Measurements from ENCODE around the gene NFKB2.
A peak's percentile ranks its signal among the peaks of the same experiment; 100 is the strongest.

Gene NFKB2

DNA sequence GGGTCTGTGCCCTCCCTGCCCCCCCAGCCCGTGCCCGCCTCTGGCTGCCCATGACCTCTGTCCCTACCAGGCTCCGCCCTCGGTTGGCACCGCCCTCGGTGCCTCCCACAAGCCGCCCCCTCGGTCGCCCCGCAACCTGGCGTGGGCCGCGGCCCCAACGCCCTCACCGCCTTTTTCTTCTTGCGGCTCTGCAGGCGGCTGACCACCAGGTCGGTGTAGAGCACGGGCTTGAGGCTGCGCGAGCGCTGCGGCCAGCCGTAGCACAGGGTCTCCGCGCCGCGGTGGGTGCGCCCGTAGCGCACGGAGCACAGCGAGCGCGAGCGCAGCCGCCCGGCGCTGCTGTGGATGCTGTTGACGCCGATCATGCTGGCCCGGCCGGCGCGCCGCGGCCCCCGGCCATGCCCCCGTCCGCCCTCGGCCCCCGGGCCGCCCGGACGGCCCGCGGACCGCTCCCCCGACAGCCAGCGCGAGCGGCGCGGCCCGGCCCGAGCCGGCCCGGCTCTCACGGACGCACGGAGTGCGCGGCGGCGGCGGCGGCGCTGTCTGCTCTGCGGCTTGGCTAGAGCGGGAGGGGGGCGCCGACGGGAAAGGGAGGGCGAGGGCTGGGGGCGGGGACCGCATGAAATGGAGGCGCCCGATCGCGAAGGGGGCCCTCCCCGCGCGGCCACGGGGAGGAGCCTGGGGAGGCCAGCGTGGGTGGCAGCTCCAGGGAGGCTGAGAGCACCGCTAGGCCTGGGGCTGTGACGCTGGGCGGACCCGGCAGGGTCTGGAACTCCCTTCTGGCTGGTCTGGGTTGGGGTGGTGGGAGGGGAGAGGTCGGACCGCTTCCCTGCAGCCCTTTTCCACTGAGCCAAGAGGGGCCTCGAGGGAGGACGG, 13.5 kb downstream of the NFKB2 start:
- peak; percentile 66 for DNase-seq (ENCODE audit: low read depth)

- DNase-seq (ENCODE audit: low read depth), result no peak
Observed at GRCh38 chr10:102409604-102410428, 14.3 kb downstream of the NFKB2 start.

DNA sequence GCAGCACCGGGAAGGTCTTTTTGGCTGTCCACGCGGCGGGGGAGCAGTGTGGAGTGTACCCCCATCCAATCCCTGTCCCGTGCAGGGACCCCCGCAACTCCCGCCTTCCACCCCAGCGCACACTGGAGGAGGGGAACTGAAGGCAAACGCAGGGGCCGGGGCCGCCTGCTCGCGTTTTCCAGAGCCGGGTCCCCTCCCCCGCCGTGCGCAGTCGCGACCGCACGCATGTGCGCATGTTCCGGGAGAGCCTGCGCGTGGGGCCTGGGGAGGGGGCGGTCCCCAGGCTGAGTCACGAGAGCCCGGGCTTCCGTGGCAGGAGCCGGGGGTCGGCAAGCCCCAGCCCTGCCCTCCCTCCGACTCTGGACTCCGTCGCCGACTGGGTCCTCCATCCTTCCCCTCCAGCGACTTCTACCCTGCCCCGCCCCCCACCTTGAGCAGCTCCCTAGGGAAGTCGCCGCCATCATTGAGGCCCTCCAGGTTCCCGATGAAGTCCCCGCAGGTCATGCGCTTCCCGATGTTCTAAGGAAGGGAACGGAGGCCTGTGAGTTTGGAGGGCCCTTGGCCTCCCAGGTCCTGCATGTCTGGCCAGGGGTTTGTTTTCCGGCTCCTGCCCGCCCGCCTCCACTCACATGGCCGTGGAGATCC, 15.0 kb downstream of the NFKB2 start:
- DNase-seq (ENCODE audit: low read depth), result peak; percentile 42

DNA sequence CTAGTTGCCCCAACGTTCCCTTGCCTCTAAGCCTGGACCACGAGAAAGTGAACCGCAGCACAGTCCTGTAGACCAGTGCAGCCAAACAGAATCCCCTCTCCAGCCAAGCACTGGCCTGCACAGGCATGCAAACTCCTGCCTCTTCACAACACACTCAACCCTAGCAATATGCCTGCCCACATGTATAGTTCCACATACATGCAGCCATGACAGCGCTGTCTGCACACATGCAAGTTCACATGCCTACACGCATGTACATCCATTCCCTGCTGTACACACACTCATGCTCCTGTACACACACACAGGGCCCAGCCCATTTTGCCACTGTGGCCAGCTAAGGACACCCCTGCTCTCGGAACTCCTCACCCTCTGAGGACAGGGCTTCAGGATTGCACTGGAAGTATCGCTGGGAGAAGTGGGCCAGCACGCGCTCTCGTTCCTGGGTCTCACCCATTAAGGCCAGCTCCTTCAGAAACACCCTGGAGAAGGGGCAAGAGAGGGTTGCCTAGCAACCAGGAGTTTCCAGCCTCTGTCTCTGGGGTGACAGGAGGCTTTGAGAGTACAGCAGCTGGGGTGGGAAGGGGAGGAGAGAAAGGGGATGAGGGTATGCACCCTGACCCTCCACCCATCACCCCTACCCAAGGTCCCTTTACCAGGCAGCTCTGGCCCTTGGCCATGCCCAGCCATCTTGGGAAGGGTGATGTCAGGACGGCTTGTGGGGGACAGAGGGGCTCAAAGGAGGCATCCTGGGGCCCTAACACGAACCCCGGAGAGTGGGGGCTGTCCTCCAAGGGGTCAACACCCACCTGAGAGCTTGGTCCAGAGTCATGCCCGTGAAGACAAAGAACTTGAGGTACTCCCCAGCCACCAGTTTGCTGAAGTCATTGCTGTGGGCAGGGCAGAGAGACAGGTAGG, 16.1 kb downstream of the NFKB2 start:
- DNase-seq (ENCODE audit: low read depth), result no peak

DNA sequence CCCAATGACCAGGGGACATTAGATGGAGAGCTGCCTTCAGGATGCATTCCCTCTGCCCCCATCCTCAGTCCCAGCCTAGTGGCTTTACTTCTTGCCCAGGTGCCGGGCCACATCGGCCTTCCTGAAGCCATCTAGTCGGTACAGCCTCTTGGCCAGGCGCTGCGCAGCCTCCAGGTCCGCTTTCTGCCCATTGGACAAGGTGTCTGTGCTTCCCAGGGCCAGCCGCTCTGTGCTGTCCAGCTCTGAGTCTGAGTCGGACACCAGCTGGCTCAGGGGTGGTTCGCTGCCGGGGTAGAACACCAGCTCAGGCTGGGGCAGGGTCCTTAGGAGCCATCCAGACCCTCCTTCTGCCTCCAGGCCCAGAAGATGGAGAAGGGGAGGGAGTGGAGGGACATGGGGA, 16.8 kb downstream of the NFKB2 start:
- DNase-seq (ENCODE audit: low read depth), result no peak

DNA sequence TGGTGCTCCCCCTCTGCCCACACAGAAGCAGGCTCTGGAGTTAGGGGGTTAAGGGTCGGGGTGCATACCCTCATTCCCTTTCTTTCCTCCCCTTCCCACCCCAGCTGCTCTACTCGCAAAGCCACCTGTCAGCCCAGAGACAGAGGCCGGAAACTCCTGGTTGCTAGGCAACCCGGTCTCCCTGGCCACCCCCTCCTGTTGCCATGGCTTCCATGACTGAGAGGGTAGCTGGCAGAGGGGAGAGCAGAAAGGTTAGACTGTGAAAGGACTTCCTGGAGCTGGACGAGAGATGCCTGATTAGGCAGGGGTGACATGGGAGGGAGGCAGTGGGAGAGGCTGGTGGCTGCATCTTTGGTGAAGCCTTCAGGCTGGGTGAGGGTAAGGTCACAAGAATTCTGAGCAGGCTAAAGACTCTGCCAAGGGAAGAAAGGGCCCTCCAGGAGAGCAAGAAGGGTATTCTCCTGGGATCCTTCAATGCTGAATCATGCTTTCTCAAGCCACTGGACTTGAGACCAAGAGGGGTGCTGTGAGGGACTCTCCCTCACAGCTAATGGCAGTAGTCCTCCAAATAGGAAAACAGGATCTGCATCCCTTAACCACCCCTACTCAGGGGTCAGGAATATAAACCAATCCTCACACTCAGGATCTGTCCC, 17.7 kb downstream of the NFKB2 start:
- DNase-seq (ENCODE audit: low read depth), result no peak

- DNase-seq (ENCODE audit: low read depth), result no peak
Observed at GRCh38 chr10:102413806-102414561, 18.5 kb downstream of the NFKB2 start.

- no peak for DNase-seq (ENCODE audit: low read depth)
Observed at GRCh38 chr10:102414749-102415148, 19.2 kb downstream of the NFKB2 start.

DNA sequence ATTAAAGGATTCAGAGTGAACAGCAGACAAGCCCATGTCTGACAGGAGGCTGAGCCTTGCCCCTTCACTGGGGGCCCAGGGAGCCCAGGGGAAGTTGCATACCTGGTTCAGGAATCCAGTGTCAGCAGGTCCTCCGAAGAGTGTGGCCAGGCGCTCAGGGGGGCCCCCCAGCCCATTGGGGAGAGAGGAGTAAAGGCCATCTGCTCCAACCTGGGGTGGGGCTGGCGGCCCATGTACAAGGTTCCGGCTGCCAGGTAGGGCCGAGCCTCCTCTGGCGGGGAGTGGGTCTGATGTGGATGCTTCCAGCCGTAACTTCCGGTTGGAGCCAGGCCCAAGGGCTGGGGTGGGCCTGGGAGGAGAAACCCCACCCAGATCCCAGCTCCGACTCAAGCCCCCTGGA, 20.8 kb downstream of the NFKB2 start:
- no peak for DNase-seq (ENCODE audit: low read depth)

DNA sequence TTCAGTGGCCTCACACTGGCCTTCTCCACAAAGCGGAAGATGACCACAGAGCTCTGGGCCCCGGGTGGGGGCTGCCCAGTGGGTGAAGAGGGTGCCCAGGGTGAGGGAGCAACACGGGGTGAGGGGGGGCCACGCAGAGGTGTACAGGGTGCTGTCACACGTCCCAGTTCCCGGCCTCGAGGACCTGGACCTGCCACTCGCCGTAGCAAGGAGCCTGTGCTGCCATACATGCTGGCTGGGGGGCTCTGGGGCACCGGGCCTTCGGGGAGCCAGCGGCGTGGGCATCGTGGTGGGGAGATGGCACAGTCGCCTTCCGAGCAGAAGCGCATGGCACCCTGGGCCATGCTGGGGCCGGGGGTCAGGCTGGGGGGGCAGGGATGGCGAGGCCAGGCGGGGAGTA, 21.2 kb downstream of the NFKB2 start:
- no peak for DNase-seq (ENCODE audit: low read depth)

DNA sequence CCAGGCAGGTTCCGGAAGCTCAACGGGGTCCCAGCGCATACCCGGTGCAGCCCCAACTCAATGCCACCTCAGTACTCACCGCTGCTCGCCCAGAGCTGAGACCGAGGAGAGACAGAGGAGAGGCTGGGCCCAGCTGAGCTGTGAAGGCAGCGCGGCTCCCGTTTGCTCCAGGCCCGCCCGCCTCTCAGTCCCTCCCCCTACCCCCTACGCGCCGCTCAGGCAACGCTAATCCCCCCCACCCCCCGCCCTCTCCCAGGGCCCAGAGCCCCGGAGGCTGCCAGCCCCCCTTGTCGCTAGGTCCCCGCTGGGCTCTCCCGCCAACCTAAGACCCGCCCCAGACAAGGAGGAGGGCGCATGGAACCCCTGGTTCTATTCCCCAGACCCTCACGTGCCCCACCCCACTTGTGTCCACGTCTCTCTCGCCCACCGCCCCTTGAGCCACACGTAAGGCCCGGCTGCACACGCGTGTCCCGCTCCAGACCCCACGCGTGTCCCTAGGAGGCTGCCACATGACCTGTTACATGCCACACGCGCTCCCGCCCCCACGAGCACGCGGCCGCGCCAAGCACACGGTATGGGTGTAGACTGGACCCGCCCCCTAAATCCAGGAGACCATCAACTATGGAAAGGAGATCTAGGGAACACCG, 23.2 kb downstream of the NFKB2 start, which contains the start of gene PSD:
PSD (minus strand) TSS at position 164 of the 647 bp plus-strand sequence. CDS start 1,747 bp downstream, outside the sequence.
- no peak for DNase-seq (ENCODE audit: low read depth)

GRCh38 chr10:102419269-102420180, 24.0 kb downstream of the NFKB2 start:
- DNase-seq (ENCODE audit: low read depth), result peak; percentile 68

DNA sequence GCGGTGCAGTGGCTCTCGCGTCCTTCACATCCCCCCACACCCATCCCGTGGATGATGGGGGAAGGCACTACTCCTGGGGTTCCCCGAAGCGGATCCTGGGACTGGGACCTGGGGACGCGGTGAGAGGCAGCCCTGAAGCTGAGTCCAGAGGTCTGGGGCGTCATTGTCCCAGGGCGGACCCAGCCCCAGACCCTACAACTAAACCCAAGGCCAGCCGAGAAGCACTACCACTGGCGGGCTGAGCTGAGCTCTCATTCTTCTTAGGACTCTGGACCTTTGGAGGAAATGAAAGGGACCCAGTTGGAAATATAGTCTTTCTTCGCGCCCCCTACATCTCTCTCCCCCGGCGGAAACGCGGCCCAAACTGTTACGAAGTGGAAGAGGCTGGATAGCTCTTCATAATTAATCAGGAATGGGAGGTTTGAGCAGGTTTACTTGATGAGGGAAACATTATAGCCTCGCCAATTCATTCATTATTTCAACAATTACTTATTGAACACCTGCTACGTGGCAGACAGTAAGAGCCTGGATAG, 24.7 kb downstream of the NFKB2 start:
- no peak for DNase-seq (ENCODE audit: low read depth)

- DNase-seq (ENCODE audit: low read depth), result peak; percentile 95
Observed at GRCh38 chr10:102420714-102421506, 25.4 kb downstream of the NFKB2 start, which contains the start of gene FBXL15. FBXL15 (plus strand) TSS chr10:102420836; CDS start chr10:102421130, 294 bp downstream.

GRCh38 chr10:102421507-102421756, 25.9 kb downstream of the NFKB2 start:
- no peak for DNase-seq (ENCODE audit: low read depth)

GRCh38 chr10:102421757-102422512, 26.4 kb downstream of the NFKB2 start:
- DNase-seq (ENCODE audit: low read depth), result no peak
